ENCODE measurements around the gene ECT2L. TPM values are rescaled to one million over a fixed set of nuclear protein-coding genes. Genes with fewer than 3 reads are reported as not detected.

ECT2L gene
- polyA plus RNA-seq, 1 of the 3 experiments (the other 2 are of a cell fraction), result 0.02 TPM

- no peak for TF ChIP-seq REST (IDR thresholded peaks at IDR 0.05; ENCODE audit: low read depth, low read length)
- TF ChIP-seq EP300 (IDR thresholded peaks at IDR 0.05; ENCODE audit: borderline replicate concordance in 1 of 2, low read depth in 1 of 2, low read length in 1 of 2), result no peak
- no peak for TF ChIP-seq PBX3 (IDR thresholded peaks at IDR 0.05)
- no peak for TF ChIP-seq USF1 (IDR thresholded peaks at IDR 0.05; ENCODE audit: borderline replicate concordance, low read depth)
- TF ChIP-seq GABPA (IDR thresholded peaks at IDR 0.05; ENCODE audit: low read depth), result no peak
- no peak for TF ChIP-seq NRF1 (IDR thresholded peaks at IDR 0.05; ENCODE audit: low read depth, low read length)
- no peak for TF ChIP-seq MXI1 (IDR thresholded peaks at IDR 0.05; ENCODE audit: low read depth, low read length)
These were observed 21.5 kb upstream of the ECT2L start (continued) for GRCh38 chr6:138774370-138774769.

GRCh38 chr6:138776659-138777058 is 19.2 kb upstream of the ECT2L start:
- Histone ChIP-seq H3K9me3 (no peaks in the 10 kb centered on the region), H3K9me2 (no peaks in the 10 kb centered on the region), H3K79me2 (ENCODE audit: insufficient read depth) (peaks cover 12% of the 10 kb centered on the region), H3K4me1 (ENCODE audit: control insufficient read depth in 1 of 2, insufficient read depth in 2 of 2, low read depth in 1 of 2, low read length in 1 of 2) (peaks cover 0 to 9% of the 10 kb centered on the region in 2 experiments; a peak in 3 of 4 replicates), H3K27ac (ENCODE audit: low read depth in 2 of 2, low read length in 1 of 2) (no peak overlapping the region), H3K9ac (no peak overlapping the region), H3F3A (replicated peaks; ENCODE audit: insufficient read depth) (peaks cover 3% of the 10 kb centered on the region), H4K20me1 (ENCODE audit: insufficient read depth) (no peaks in the 10 kb centered on the region), H3K4me3 (ENCODE audit: low read depth in 2 of 2, low read length in 1 of 2) (no peak overlapping the region), H3K27me3 (ENCODE audit: insufficient read depth) (no peaks in the 10 kb centered on the region), H3K36me3 (replicated peaks in 1 of 2; ENCODE audit: control insufficient read depth in 1 of 2, insufficient read depth in 2 of 2, low read length in 1 of 2) (peaks cover 7 to 41% of the 10 kb centered on the region in 2 experiments), H2AFZ (ENCODE audit: low read depth) (no peak overlapping the region), H3K4me2 (no peak overlapping the region)
- DNase-seq, result no peak
- POLR2A ChIA-PET, result no interaction called here
- CTCF ChIA-PET, result interaction anchor here (0.8 kb wide), 1 partner anchor 474 kb away, joined by 3 read pairs; no protein-coding TSS in a partner anchor
- WGBS (ENCODE audit: low lambda C conversion rate), result 75% methylated on average over 1 of the region's 1 CpG
- TF ChIP-seq EZH2phosphoT487 (IDR thresholded peaks at IDR 0.05; ENCODE audit: borderline replicate concordance, low read depth) (no peak), MEF2A (IDR thresholded peaks at IDR 0.05; ENCODE audit: borderline replicate concordance, low read depth) (no peak), REST (IDR thresholded peaks at IDR 0.05; ENCODE audit: low read depth, low read length) (no peak), USF1 (IDR thresholded peaks at IDR 0.05; ENCODE audit: borderline replicate concordance, low read depth) (no peak), ELF1 (IDR thresholded peaks at IDR 0.05) (no peak), PBX3 (IDR thresholded peaks at IDR 0.05) (no peak), CHD2 (IDR thresholded peaks at IDR 0.05; ENCODE audit: low read length, partially characterized antibody) (no peak), TAF1 (IDR thresholded peaks at IDR 0.05; ENCODE audit: borderline replicate concordance, low read depth, low read length) (no peak), TCF12 (IDR thresholded peaks at IDR 0.05) (no peak), ZBTB33 (IDR thresholded peaks at IDR 0.05; ENCODE audit: borderline replicate concordance, low read depth) (no peak), RXRA (IDR thresholded peaks at IDR 0.05; ENCODE audit: borderline replicate concordance, low read depth) (no peak), EP300 (IDR thresholded peaks at IDR 0.05; ENCODE audit: borderline replicate concordance in 1 of 2, low read depth in 1 of 2, low read length in 1 of 2) (no peak), SIN3A (IDR thresholded peaks at IDR 0.05; ENCODE audit: borderline replicate concordance, low read depth, low read length) (no peak)
